ENCODE results near the gene LPO.

- TF ChIP-seq ZNF174 (CRISPR knock-in tag; IDR thresholded peaks at IDR 0.05), result no peak
- no peak for TF ChIP-seq NFYB (IDR thresholded peaks at IDR 0.05; ENCODE audit: extremely low read depth, insufficient read length)
These were observed 64.7 kb downstream of the LPO start for GRCh38 chr17:58302919-58303585.

Measured in K562 (cell line).